COLO829 (cell line): ENCODE results near the gene RGS19.
"Not testable (repeated sequence)": the region's sequence is repeated elsewhere in the genome, so short reads cannot be mapped to it uniquely, and the experiment has no call there.

Experiments used
- DNase-seq: peaks from one replicate; pipeline ENCODE4 v3.0.0; 2012; ENCODE audit warnings: low spot score

Gene RGS19, protein sequence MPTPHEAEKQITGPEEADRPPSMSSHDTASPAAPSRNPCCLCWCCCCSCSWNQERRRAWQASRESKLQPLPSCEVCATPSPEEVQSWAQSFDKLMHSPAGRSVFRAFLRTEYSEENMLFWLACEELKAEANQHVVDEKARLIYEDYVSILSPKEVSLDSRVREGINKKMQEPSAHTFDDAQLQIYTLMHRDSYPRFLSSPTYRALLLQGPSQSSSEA

GRCh38 chr20:64079273-64080012, at the start of gene RGS19:
RGS19 (minus strand) TSS chr20:64079518; CDS start chr20:64076886, 2,632 bp downstream.
- DNase-seq, result no peak

GRCh38 chr20:64123517-64123916, 44.2 kb upstream of the RGS19 start:
- not testable (repeated sequence) for DNase-seq

DNA sequence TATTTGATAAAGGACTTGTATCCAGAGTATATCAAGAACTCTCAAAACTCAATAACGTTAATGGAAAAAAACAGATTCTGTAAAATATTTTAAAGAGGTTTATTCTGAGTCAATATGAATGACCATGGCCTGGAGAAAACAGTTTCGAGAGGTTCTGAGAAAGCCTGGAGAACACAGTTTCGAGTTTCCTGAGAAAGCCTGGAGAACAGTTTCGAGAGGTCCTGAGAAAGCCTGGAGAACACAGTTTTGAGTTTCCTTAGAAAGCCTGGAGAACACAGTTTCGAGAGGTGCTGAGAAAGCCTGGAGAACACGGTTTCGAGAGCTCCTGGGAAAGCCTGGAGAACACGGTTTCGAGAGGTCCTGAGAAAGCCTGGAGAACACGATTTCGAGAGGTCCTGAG, 43.6 kb upstream of the RGS19 start:
- DNase-seq, result not testable (repeated sequence)

DNA sequence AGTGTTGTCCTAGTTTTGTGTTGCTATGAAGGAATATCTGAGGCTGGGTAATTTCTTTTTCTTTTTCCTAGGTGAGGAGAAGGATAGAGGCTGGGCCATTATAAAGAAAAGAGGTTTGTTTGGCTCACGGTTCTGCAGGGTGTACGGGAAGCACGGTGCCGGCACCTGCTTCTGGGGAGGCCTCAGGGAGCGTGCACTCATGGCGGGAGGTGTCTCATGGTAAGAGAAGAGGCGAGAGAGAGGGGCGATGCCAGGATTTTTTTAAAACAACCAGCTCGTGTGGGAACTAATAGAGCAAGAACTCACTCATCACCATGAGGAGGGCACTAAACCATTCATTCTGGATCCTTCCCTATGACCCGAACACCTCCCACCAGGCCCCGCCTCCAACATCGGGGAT, 42.3 kb upstream of the RGS19 start:
- no peak for DNase-seq

GRCh38 chr20:64119681-64120341, 40.5 kb upstream of the RGS19 start:
- no peak for DNase-seq

DNA sequence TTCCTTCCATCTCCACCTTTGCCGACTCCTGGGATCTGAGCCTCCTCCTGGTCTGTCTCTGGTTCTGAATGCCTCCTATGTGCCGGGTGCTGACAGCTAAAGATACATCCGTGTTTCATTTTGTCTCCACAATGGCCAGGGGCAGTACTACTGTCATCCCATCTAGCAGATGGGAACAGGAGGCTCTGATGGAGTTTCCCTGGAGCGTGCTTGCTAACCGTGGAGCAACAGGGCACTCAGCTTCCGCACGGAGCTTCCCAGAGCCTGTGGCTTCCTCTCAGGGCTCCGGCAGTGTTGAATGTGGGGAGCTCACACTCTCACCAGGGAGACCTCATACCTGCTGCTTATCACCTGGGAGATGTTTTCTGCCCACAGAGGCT, 40.0 kb upstream of the RGS19 start:
- no peak for DNase-seq

DNA sequence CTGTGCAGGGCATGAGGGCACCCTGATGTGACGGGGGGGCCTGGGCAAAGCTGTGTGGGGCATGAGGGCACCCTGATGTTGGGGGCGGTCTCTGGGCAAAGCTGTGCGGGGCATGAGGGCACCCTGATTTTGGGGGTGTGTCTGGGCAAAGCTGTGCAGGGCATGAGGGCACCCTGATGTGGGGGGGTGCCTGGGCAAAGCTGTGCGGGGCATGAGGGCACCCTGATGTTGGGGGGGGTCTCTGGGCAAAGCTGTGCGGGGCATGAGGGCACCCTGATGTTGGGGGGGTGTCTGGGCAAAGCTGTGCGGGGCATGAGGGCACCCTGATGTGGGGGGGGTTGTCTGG, 38.1 kb upstream of the RGS19 start:
- not testable (repeated sequence) for DNase-seq

GRCh38 chr20:64116541-64117431, 37.5 kb upstream of the RGS19 start:
- no peak for DNase-seq

DNA sequence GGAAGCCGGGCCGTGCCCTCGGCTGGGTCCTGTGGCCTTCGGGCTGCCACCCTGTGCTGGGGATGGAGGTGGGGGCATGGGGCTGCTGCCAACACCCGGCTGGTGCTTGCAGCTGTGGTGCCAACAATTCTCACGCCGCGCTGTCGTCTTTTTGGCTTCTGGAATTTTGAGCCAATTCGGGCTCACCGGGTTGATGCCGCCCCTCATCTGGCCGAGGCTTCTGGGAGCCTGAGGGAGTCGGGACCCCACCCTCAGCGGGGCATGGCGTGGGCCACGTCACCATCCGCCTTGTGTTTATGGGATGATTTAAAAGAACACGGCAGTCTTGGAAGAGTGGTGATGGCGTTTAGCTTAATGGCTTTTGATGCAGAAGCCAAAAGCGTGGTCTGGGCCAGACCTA, 36.7 kb upstream of the RGS19 start:
- DNase-seq, result no peak

- no peak for DNase-seq
Observed at GRCh38 chr20:64115171-64115911, 36.0 kb upstream of the RGS19 start.

DNA sequence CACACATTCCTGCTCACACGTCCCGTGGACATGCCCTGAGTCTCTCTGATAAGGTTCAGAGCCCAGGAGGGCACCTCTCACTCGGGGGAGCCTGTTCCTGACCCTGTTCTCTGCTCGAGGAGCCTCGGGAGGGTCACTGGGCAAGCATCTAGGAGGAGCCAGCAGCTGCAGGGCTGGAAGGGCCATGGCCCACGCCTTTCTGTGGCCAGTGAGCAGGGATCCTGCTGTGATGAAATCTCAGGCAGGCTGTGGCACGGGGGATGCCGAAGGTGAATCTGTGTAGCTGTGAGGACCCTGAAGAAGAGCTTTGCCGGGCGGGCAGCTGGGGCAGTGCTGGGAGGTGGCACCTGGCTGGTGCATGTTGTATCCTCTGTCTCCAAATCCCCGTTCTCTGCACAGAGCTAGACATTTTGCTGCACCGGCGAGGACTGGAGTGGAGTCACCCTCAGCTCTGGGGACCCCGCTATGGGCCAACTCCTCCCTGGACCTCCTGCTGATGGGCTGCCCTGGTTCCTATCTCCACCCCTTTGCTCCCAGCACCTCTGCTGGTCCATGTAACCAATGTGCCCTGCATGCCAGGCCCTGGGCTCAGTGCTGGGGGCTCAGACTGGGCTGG, 35.1 kb upstream of the RGS19 start:
- no peak for DNase-seq

DNA sequence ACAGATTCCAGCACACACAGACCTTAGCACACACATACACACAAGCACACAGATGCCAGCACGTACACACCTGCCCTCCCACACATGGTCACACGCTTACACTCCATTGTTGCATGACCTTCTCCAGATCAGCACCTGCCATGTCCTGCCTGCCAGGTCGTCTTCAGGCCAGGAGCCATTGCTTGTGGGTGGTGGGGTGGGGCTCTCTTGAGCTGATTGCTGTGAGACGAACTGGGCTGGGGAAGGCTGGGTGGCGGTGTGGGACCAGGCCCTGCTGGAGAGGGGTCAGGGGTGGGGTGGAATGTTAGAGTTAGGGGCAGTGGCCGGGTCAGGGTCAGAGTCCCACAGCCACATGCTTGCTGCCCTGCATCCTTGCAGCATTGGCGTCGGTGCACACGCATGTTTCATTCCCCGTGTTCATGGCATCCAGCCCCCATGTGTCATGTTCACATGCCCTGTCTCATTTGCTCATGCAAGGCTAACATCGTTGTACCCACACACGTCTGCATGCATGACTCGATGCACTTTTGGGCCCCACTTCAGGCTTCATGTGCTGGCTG, 34.6 kb upstream of the RGS19 start:
- no peak for DNase-seq

DNA sequence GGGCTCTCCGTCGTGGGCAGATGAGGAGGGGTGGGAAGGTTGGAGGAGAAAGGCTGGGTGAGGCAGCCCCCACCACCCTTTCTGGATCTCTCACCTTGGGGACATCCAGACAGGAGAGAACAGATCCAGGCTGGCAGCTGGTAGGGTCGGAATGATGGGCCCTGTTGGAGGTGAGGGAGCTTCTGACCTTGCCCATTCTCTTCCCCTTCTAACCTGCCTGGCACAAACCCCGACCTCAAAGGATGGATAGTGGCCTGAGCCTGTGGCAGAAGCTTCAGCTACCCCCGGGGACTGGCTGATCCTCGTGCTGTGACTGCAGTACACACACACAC, 34.1 kb upstream of the RGS19 start:
- DNase-seq, result no peak

DNA sequence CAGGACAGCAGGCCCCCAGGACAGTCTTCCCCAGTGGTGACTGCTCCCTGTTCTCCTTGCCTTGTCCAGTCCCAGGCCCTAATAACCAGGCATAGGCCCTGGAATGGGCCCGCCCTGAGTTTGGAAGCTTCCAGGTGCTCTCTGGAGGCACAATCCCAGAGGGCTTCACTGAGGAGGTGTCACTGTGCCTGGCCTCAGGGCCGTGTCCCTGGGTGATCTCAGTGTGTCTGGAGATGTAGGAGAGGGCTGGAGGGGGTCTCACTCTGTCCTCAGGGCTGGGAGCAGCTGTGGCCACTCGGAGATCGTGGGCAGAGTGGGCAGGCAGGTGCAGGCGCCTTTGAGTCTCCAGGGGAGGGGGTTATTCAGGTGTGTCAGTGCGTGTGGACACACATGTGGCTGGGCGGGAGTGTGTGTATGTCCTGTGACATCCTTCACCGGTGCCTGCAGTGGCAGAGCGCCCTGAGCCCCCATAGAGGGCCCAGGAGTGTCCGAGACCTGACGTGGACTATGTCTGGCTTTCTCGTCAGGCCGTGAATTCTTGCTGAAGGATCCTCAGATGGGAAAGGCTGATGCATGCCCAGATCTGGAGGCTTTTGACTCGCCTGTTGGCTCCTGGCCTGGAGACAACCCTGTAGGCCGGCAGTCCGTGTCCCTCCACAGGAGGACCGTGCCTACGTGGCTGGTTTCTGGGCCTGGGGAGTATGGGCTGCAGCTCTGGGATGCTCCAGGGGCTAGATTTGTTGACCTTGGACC, 33.5 kb upstream of the RGS19 start:
- DNase-seq, result no peak

DNA sequence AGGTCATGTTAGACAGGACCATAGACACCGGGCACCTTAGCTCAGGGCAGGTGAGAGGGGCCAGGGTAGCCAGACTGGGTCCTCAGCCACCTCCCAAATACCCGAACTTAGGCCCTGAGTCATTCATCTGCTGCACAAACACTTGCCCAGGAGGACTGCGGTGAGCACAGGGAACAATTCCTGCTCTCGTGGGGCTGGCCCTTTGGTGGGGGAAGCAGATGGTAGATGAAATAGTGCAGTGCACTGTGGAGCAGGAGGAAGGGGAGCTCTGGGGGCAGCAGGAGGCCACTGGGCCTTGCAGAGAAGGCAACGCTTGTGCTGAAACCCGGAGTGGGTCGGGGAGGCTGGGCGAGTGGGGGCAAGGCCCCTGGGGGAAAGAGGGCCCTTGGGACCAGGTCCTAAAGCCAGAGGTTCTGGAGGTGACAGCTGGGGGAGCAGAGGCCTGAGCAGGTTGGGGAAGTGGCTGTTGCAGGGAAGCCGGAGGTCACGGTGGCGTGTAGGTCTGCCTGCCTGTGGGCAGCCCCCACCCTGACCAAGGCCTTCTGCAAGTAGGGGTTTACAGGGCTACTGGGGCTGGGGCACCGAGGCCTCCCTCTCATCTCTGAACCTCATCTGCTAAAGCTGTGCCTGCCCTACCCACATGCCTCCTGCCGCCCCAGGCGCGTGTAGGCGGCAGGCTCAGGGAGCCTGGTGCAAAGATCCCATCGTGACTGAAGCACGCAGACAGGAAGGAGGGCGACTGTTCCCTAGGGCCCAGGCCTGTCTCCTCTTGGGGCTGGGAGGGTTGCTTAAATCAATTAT, 32.7 kb upstream of the RGS19 start:
- no peak for DNase-seq

- no peak for DNase-seq
Observed at GRCh38 chr20:64110411-64111068, 31.2 kb upstream of the RGS19 start.

- no peak for DNase-seq
Observed at GRCh38 chr20:64109831-64110391, 30.6 kb upstream of the RGS19 start.
